HG02943 (cell line): ENCODE measurements around the gene ZNF487.

Experiments used
- ATAC-seq: cut with Tn5 transposase; IDR thresholded peaks from one replicate; pipeline ENCODE4 v1.9.1; 2021; ENCODE audit warnings: mild to moderate bottlenecking, low read depth, moderate library complexity; ENCODE audit not compliant: unreplicated experiment

ZNF487 gene

GRCh38 chr10:43482319-43483078, 45.6 kb downstream of the ZNF487 start:
- ATAC-seq = no peak

- no peak for ATAC-seq
Observed at GRCh38 chr10:43491855-43492254, 54.9 kb downstream of the ZNF487 start.

GRCh38 chr10:43502931-43503330, 66.0 kb downstream of the ZNF487 start:
- no peak for ATAC-seq

- no peak for ATAC-seq
Observed at GRCh38 chr10:43524434-43525247, 87.7 kb downstream of the ZNF487 start.
